Spinal cord (tissue), 10 donors: ENCODE data around the gene CCNI. TPM values are rescaled to one million over a fixed set of nuclear protein-coding genes. Genes with fewer than 3 reads are reported as not detected.

Experiments
- DNase-seq, 6 donors: peaks; one replicate each; pipeline versions ENCODE4 v3.0.0 to v3.0.0-alpha.2; 2013 to 2015; ENCODE audit warnings: low spot score in 6 of 6, low read depth in 4 of 6
- H3K27ac ChIP-seq: one replicate; pipeline ENCODE4 v1.5.1; 2013; ENCODE audit warnings: low read depth, low read length, control low read depth
- H3K27me3 ChIP-seq: one replicate; pipeline ENCODE4 v1.6.1; 2013; ENCODE audit warnings: low read length; ENCODE audit not compliant: control insufficient read depth, insufficient read depth
- H3K36me3 ChIP-seq: one replicate; pipeline ENCODE4 v1.6.1; 2013; ENCODE audit warnings: low read length; ENCODE audit not compliant: control insufficient read depth, insufficient read depth
- H3K4me1 ChIP-seq: one replicate; pipeline ENCODE4 v1.6.1; 2013; ENCODE audit warnings: low read length; ENCODE audit not compliant: control insufficient read depth, insufficient read depth
- H3K4me3 ChIP-seq: one replicate; pipeline ENCODE4 v1.5.1; 2013; ENCODE audit warnings: low read depth, low read length, control low read depth
- H3K9me3 ChIP-seq: one replicate; pipeline ENCODE4 v1.6.1; 2013; ENCODE audit warnings: low read length; ENCODE audit not compliant: control insufficient read depth, insufficient read depth
- WGBS: methylation state at CpG from one replicate; pipeline ENCODE4 v1.1.5; 2013; ENCODE audit warnings: missing lambda C conversion rate; ENCODE audit not compliant: insufficient coverage; 5-methylcytosine and 5-hydroxymethylcytosine counted together
- polyA plus RNA-seq, 2 donors: library from polyadenylated mRNA; unstranded; fragments of 120-200 nt; gene quantifications; one replicate each; pipeline ENCODE4 v1.2.1, GENCODE V29; 2013; ENCODE audit not compliant: insufficient read length in 2 of 2
- total RNA-seq, 2 donors: library from RNA; depleted of rRNA in 1 of 2; stranded (reverse); fragments of 120-200 nt in 1 of 2; fragments of >200 nt in 1 of 2; gene quantifications; one replicate each; pipeline versions ENCODE4 v1.2.3 to v1.2.4, GENCODE V29; 2013 to 2014
- donor health status: healthy.

Gene CCNI
- total and polyA plus RNA-seq, 4 donors: 193 to 583 (median 396) TPM

DNA sequence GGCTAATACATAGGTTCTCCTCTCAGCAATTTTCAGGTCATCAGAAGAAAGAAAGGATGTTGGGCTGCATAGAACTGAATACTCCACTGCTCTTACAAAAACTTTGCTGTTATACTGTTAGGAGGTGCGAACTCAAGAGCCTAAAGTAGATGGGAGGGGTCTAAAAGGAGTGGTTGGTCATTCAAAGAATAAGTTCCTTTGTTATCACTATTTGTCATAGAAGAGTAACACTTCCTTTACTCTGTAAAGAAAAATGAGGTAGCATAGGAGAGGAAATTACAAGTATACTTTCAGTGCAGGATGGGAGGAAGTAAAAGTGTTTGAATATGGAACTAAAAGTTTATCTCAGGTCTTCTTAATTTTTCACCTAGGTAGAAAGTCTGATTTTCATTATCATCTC, 61.5 kb downstream of the CCNI start:
- Histone ChIP-seq H3K4me1 (peaks cover 10% of the 10 kb centered on the region), H3K27ac (no peak overlapping the region), H3K4me3 (no peak overlapping the region), H3K9me3 (no peaks in the 10 kb centered on the region), H3K36me3 (peaks cover 19% of the 10 kb centered on the region), H3K27me3 (no peaks in the 10 kb centered on the region)
- DNase-seq: no peak
- no CpG with 5 or more reads among the region's 1 CpG for WGBS

DNA sequence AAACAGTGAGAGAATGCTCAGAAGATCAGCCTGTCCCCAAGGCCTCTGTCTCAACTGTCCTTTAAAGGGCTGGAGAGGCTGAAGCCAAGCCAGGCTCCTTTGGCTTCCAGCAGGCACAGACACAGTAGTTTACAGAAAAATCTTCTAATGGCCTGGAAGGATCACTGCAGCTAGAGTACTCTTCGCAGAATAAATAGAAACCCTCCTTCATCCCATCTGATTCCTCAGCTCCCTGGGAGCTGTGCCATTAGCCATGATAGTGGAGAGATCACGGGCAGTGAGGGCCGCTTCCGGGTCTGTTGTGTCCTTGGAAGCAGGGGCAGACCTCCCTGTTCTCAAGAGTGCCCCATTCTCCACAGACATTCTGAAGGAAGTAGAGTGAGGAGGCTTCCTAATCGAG, 63.1 kb downstream of the CCNI start:
- Histone ChIP-seq H3K27me3 (no peaks in the 10 kb centered on the region), H3K36me3 (peaks cover 11% of the 10 kb centered on the region), H3K27ac (peak overlapping the region; percentile 26), H3K4me1 (peaks cover 10% of the 10 kb centered on the region), H3K9me3 (no peaks in the 10 kb centered on the region), H3K4me3 (no peak overlapping the region)
- peak in 1 of 6 donors; percentile 50 for DNase-seq
- no CpG with 5 or more reads among the region's 5 CpGs for WGBS

DNA sequence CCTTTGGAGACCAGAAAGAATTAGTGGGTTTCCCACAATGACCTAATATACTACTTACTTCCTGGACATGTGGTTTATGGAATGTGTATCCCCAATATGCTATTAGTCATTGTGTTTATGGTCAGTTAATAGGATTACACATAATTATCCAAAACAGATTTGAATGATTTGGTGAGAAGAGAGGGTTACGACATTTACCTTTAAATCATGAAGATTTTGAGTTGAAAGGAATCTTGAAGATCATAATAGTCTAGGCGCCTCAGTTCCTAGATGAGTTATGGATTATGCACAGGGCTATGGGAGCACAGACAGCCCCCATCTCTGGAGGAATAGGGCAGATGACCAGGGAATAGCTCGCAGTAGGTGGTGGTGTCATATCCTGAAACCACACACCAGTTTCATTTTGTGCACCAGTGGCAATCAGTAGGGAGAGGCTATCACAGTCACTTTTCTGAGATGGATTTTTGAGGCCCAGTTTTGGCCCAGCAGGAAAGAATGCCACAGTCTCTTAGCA, 64.9 kb downstream of the CCNI start:
- peaks cover 16% of the 10 kb centered on the region for H3K4me1 ChIP-seq
- no peaks in the 10 kb centered on the region for H3K9me3 ChIP-seq
- 100% methylated on average over 2 of the region's 3 CpGs for WGBS
- DNase-seq: no peak
- no peak overlapping the region for H3K4me3 ChIP-seq
- peaks cover 11% of the 10 kb centered on the region for H3K36me3 ChIP-seq
- H3K27me3 ChIP-seq: no peaks in the 10 kb centered on the region
- no peak overlapping the region for H3K27ac ChIP-seq

DNA sequence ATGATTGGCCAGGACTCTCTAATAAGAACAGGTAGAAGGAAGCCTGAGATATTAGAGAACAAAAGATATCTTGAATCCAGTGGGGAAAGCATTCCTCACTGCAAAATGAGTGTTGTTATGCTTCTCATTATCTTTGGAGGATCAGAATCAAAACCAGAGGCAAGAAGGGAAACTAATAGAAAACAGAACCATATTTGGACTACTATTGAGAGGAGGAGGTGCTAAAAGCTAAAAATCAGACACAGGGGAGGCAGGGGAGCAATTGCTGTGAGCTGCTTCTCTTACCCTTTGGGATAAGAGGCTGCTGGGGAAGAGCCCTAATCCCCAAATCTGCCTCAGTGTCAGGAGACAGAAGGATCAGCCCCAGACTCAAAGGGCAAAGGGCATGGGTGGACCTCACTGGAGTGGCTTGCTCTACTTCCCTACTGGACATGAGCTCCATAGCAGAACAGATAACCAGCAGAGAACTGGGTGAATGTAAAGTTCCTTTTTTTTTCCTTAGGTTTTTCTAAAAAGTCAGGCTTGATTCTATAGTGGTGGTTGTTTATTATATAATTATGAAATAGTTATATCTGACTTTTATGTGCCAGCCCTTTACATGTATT, 66.2 kb downstream of the CCNI start:
- no peak overlapping the region for H3K4me3 ChIP-seq
- H3K27me3 ChIP-seq: no peaks in the 10 kb centered on the region
- H3K27ac ChIP-seq: no peak overlapping the region
- peaks cover 3% of the 10 kb centered on the region for H3K36me3 ChIP-seq
- no peaks in the 10 kb centered on the region for H3K9me3 ChIP-seq
- peaks cover 16% of the 10 kb centered on the region for H3K4me1 ChIP-seq
- DNase-seq: no peak

DNA sequence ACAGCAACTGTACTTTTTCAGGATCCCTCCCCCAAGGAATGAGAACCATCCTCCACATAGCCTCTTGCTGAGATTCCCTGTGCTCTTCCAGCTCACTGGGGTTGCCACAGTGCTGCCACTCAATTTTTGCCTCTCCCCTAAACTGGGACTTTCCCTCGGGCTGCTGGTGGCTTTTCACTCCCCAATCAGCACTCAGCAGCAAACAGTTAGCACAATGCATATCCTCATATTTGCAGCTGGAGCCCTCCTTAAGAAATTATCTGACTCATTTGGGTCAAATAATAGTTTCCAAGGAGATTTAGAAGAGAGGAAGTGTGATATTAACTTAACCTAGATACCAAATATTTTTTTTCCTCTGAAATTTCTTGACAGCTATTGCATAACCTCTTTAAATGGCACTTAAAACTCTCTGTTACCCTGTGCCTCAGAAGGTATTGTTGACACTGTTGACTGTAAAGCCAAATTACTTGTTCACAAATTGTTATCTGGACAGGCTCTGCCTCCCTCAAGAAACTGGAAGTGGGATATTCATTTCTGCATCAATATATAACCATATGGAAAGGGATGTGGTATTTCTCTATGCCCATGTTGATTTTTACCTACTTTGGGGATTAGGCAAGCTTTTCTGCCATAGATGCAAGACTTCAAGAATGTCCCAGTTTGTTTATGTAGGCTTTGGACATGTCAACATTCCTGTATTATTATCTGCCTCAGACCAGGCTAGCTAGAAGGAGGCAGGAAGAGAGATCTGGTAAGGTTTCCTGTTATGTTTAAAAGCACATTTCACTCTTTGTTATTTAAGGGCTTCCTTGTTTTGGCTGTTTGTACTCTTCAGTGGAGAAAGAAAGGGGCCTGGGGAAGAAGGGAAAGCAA, 68.2 kb downstream of the CCNI start:
- Histone ChIP-seq H3K9me3 (no peaks in the 10 kb centered on the region), H3K27ac (peak overlapping the region; percentile 6), H3K4me3 (no peak overlapping the region), H3K4me1 (peaks cover 12% of the 10 kb centered on the region), H3K36me3 (peaks cover 3% of the 10 kb centered on the region), H3K27me3 (no peaks in the 10 kb centered on the region)
- peak in 1 of 6 donors; percentile 36 for DNase-seq
- WGBS: 10% methylated on average over 1 of the region's 1 CpG

DNA sequence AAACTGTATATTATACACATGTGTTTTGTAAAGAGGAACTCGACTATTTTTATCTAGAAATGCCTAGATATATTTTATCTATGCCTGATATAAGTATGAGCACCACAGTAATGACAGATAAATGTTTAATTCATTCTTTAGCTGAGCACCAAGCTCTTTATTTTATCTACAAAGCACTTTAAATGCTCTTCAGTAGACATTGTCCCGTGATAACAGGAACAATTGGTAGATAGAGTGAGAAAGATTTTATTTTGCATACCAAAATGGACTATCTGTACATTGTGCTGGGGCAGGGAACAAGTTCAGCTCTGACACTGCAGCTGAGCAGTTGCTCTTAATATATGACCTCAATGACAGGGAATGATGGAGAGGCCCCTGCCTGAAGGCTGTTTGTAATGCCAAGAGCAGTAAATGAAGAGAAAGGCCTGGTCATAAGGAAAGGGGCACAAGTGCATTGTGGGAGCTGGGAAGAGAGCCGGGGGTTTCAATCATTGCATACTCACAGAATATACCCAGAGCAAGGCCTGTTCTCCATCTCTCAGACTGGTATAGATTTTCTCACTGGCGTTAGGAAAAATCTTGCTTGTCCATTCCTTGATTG, 68.9 kb downstream of the CCNI start:
- Histone ChIP-seq H3K4me1 (peaks cover 10% of the 10 kb centered on the region), H3K36me3 (peaks cover 3% of the 10 kb centered on the region), H3K27ac (peak overlapping the region; percentile 6), H3K4me3 (no peak overlapping the region), H3K27me3 (no peaks in the 10 kb centered on the region), H3K9me3 (no peaks in the 10 kb centered on the region)
- 43% methylated on average over 1 of the region's 4 CpGs for WGBS
- peak in 1 of 6 donors; percentile 49 for DNase-seq

DNA sequence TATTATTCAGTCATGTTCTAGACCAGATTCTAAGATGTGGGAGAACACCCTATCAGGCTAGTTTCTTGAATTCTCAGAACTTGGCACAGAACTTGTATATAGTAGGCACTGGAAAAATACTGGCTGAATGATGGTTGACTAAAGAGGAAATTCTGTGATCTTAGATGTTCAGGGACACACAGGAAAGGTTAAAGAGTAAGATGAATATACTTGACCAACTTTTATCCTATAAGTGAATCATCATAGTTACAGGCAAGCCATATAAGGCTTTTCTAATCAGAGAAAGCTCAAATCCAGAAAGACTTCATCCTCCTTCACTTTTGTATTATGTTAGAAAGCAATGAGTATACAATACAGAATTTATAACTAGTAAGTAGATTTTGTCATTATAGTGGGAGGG, 72.4 kb downstream of the CCNI start:
- Histone ChIP-seq H3K4me1 (peaks cover 12% of the 10 kb centered on the region), H3K27me3 (no peaks in the 10 kb centered on the region), H3K9me3 (no peaks in the 10 kb centered on the region), H3K4me3 (no peak overlapping the region), H3K36me3 (peaks cover 3% of the 10 kb centered on the region), H3K27ac (no peak overlapping the region)
- DNase-seq: no peak

DNA sequence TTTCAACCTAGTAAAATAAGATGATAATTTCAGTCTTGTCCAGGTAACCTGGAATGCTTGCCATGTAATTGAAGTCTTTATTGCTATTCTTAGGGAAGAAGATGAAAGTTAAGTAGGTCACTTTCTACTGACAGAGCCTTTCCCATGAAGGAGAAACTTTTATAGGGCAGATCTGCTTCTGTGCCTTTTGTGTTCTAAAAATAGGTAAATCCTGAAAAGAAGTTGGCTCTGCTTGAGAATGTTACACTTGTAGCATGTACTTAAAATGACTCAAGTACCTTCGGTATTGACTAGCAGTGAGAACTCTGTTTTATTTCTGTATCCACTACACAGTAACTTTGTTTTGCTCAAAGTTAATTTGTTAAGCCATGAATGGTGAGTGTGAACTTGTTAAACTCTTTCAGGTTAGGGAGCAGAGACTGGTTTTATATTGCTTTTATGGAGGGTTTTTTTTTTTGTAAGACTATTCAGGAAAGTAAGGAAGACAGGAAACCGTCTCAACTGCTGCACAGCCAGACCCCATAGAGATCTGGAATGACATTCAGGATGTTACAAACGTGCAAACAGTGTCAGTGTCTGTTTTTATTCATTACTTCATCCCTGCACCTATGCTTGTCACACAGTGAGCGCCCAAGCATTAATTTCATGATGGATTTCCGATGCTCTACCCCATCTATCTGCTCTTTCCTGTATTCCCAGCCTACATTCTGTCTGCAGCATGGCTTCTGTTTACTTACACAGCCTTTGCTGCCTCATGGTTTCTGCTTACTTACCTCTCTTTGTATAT, 73.3 kb downstream of the CCNI start:
- no peak overlapping the region for H3K4me3 ChIP-seq
- peaks cover 3% of the 10 kb centered on the region for H3K36me3 ChIP-seq
- peak in 1 of 6 donors; percentile 15 for DNase-seq
- H3K4me1 ChIP-seq: peaks cover 16% of the 10 kb centered on the region
- no peaks in the 10 kb centered on the region for H3K9me3 ChIP-seq
- H3K27ac ChIP-seq: peak overlapping the region; percentile 50
- 58% methylated on average over 4 of the region's 5 CpGs for WGBS
- H3K27me3 ChIP-seq: no peaks in the 10 kb centered on the region

DNA sequence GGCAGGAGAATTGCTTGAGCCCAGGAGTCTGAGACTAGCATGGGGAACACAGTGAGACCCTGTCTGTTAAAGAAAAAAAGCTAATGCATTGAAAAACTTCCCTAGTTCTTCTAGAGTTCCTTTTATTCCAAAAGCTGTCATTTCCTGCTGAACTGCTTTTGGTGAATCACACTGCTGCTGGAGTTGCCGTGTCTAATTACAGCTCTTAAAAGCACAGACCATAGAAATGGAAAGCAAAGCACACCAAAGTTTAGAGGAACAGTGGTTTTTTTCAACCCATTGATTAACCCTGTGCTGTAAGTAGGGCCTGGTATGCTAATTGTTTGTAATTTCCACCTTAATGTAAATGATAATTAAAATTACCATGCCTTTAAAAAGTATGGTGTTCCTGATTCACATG, 73.9 kb downstream of the CCNI start:
- Histone ChIP-seq H3K27me3 (no peaks in the 10 kb centered on the region), H3K4me3 (no peak overlapping the region), H3K36me3 (peaks cover 5% of the 10 kb centered on the region), H3K4me1 (peaks cover 13% of the 10 kb centered on the region), H3K27ac (peak overlapping the region; percentile 50), H3K9me3 (no peaks in the 10 kb centered on the region)
- no CpG with 5 or more reads among the region's 1 CpG for WGBS
- peak in 2 of 6 donors; percentile 70 to 77 for DNase-seq
